Neural cell (in vitro differentiated cells): ENCODE measurements around the gene NLRC5.

Experiments
- CTCF ChIP-seq: fragments of 450-650 bp; IDR thresholded peaks from 2 replicates; pipeline ENCODE4 v1.5.1; 2014; ENCODE audit warnings: antibody characterized with exemption, mild to moderate bottlenecking, moderate library complexity; ENCODE audit not compliant: poor library complexity, severe bottlenecking
- EP300 ChIP-seq: fragments of 450-650 bp; conservative IDR thresholded peaks from 2 replicates; pipeline ENCODE4 v1.6.1; 2014; ENCODE audit warnings: antibody characterized with exemption, mild to moderate bottlenecking, moderate library complexity; ENCODE audit not compliant: poor library complexity, severe bottlenecking
- EZH2 ChIP-seq: fragments of 200-600, 300-800 bp; shearing (Covaris generic), sonication (generic); IDR thresholded peaks from 2 replicates; pipeline ENCODE4 v1.6.1; 2014; ENCODE audit warnings: antibody characterized with exemption, low read length, borderline replicate concordance, mild to moderate bottlenecking; ENCODE audit not compliant: insufficient read depth, poor library complexity, severe bottlenecking
- MXI1 ChIP-seq: fragments of 450-650 bp; conservative IDR thresholded peaks from 2 replicates; pipeline ENCODE4 v1.6.1; 2014; ENCODE audit warnings: antibody characterized with exemption, mild to moderate bottlenecking; ENCODE audit not compliant: poor library complexity, severe bottlenecking
- POLR2AphosphoS5 ChIP-seq: IDR thresholded peaks from 2 replicates; pipeline ENCODE4 v1.6.1; 2012
- RAD21 ChIP-seq: fragments of 450-650 bp; conservative IDR thresholded peaks from 2 replicates; pipeline ENCODE4 v1.6.1; 2014; ENCODE audit warnings: antibody characterized with exemption, mild to moderate bottlenecking, moderate library complexity
- REST ChIP-seq: IDR thresholded peaks from 2 replicates; pipeline ENCODE4 v1.6.1; 2012; ENCODE audit warnings: borderline replicate concordance
- SMC3 ChIP-seq: fragments of 450-650 bp; conservative IDR thresholded peaks from 2 replicates; pipeline ENCODE4 v1.6.1; 2014; ENCODE audit warnings: antibody characterized with exemption, mild to moderate bottlenecking, moderate library complexity; ENCODE audit not compliant: poor library complexity
- TAF1 ChIP-seq: IDR thresholded peaks from 2 replicates; pipeline ENCODE4 v1.6.1; 2012; ENCODE audit warnings: low read depth

DNA sequence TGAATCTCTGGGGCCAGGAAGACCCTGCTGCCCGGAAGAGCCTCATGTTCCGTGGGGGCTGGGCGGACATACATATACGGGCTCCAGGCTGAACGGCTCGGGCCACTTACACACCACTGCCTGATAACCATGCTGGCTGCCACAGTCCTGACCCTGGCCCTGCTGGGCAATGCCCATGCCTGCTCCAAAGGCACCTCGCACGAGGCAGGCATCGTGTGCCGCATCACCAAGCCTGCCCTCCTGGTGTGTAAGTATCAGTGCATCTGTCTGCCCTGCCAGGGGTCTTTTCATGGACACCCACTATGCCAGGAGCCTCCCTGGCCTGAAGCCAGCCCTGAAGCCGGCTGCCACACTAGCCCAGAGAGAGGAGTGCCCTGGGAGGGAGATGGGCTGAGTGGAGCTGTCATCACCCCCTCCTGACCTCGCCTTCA lies 27.5 kb upstream of the NLRC5 start, which contains the start of gene CETP:
- no peak for TF ChIP-seq RAD21
- no peak for TF ChIP-seq CTCF
- no peak for TF ChIP-seq EP300
- no peak for TF ChIP-seq REST
- no peak for TF ChIP-seq EZH2
- TF ChIP-seq POLR2AphosphoS5, result no peak
- no peak for TF ChIP-seq SMC3
- no peak for TF ChIP-seq TAF1
- no peak for TF ChIP-seq MXI1
